GM21576 (cell line): Measurements from ENCODE around the gene EDIL3.

Source experiments
- ATAC-seq: cut with Tn5 transposase; IDR thresholded peaks from one replicate; pipeline ENCODE4 v1.9.1; 2021; ENCODE audit warnings: mild to moderate bottlenecking, moderate library complexity; ENCODE audit not compliant: unreplicated experiment

The EDIL3 gene

GRCh38 chr5:84260939-84261338, 123.7 kb downstream of the EDIL3 start:
- peak; percentile 41 for ATAC-seq

GRCh38 chr5:84260140-84260539, 124.5 kb downstream of the EDIL3 start:
- peak; percentile 54 for ATAC-seq

GRCh38 chr5:84259283-84260045, 125.2 kb downstream of the EDIL3 start:
- ATAC-seq = no peak

GRCh38 chr5:84257061-84257460, 127.6 kb downstream of the EDIL3 start:
- no peak for ATAC-seq

GRCh38 chr5:84255315-84255714, 129.4 kb downstream of the EDIL3 start:
- ATAC-seq = peak; percentile 46

- ATAC-seq = no peak
Measured at GRCh38 chr5:84253946-84254345, 130.7 kb downstream of the EDIL3 start.

GRCh38 chr5:84251503-84251902, 133.2 kb downstream of the EDIL3 start:
- no peak for ATAC-seq

GRCh38 chr5:84249918-84250630, 134.6 kb downstream of the EDIL3 start:
- ATAC-seq = no peak

- ATAC-seq = no peak
Measured at GRCh38 chr5:84248013-84248412, 136.7 kb downstream of the EDIL3 start.

- ATAC-seq = no peak
Measured at GRCh38 chr5:84242286-84242685, 142.4 kb downstream of the EDIL3 start.

- no peak for ATAC-seq
Measured at GRCh38 chr5:84239494-84239893, 145.2 kb downstream of the EDIL3 start.

- ATAC-seq = no peak
Measured at GRCh38 chr5:84237126-84237525, 147.6 kb downstream of the EDIL3 start.

GRCh38 chr5:84231433-84231832, 153.2 kb downstream of the EDIL3 start:
- no peak for ATAC-seq

- no peak for ATAC-seq
Measured at GRCh38 chr5:84229045-84229444, 155.6 kb downstream of the EDIL3 start.

GRCh38 chr5:84228266-84228665, 156.4 kb downstream of the EDIL3 start:
- no peak for ATAC-seq

- no peak for ATAC-seq
Measured at GRCh38 chr5:84227236-84227635, 157.4 kb downstream of the EDIL3 start.

GRCh38 chr5:84218546-84218945, 166.1 kb downstream of the EDIL3 start:
- no peak for ATAC-seq

- no peak for ATAC-seq
Measured at GRCh38 chr5:84215521-84215920, 169.2 kb downstream of the EDIL3 start.

- no peak for ATAC-seq
Measured at GRCh38 chr5:84213861-84214260, 170.8 kb downstream of the EDIL3 start.

GRCh38 chr5:84213212-84213611, 171.5 kb downstream of the EDIL3 start:
- no peak for ATAC-seq

- no peak for ATAC-seq
Measured at GRCh38 chr5:84204772-84205171, 179.9 kb downstream of the EDIL3 start.

- ATAC-seq = no peak
Measured at GRCh38 chr5:84202136-84202535, 182.5 kb downstream of the EDIL3 start.
